Brain microvascular endothelial cell (primary cell): ENCODE data around the gene ISOC2.

Experiments
- DNase-seq: peaks from one replicate; pipeline ENCODE4 v3.0.0-alpha.2; 2020
- H3K27ac ChIP-seq: fragments of 250-450 bp; sonication (Bioruptor Pico); 2 replicates; pipeline ENCODE4 v1.5.1; 2020; ENCODE audit warnings: mild to moderate bottlenecking, moderate library complexity
- H3K27me3 ChIP-seq: fragments of 250-450 bp; sonication (Bioruptor Pico); replicated peaks from 2 replicates; pipeline ENCODE4 v1.5.1; 2020; ENCODE audit warnings: mild to moderate bottlenecking
- H3K36me3 ChIP-seq: fragments of 250-450 bp; sonication (Bioruptor Pico); replicated peaks from 2 replicates; pipeline ENCODE4 v1.5.1; 2020; ENCODE audit warnings: mild to moderate bottlenecking
- H3K4me3 ChIP-seq: 2 replicates; pipeline ENCODE4 v1.5.1; 2011; ENCODE audit warnings: low read depth, mild to moderate bottlenecking, control low read depth, low read length, moderate library complexity
- in situ Hi-C: cut with HindIII; loops from 2 replicates; pipeline ENCODE4 v1.10.0; 2017; ENCODE audit warnings: low sequenced_read_pairs, low pct_ligation_motif_present
- TF ChIP-seq, protein P1 (sequence below): IDR thresholded peaks from 2 replicates; pipeline ENCODE4 v1.5.1; 2011; ENCODE audit warnings: low read depth, mild to moderate bottlenecking, moderate library complexity, low read length, control low read depth, inconsistent platforms; ENCODE audit errors: missing control alignments

ISOC2 gene

DNA sequence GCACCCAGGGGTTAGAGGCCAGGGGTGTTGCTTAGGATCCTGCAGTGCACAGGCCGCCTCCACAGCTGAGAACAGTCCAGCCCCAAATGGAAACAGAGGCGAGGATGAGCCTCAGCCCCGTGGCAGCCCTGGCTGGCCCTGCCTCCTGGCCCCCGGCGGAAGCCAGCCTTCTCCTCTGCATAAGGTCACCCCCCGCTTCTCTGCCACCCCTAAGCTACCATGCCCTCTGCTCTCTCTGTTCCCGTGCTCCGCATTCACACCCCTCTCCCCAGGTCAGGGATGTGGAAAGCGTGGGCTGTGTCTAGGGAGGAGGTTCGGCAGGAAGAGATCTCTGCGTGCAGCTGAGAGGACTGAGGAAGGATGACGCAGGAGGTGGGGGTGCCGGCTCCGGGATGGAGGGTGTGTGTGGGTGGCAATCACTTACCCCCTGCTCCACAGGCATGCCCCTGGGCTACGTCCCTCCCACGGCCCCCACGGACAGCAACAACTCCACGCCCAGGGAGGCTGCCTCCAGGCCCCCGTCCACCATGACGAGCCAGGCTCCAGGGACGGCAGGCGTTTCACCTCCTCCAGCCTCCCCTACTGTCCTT is 32.8 kb upstream of the ISOC2 start:
- TF ChIP-seq, protein P1, sequence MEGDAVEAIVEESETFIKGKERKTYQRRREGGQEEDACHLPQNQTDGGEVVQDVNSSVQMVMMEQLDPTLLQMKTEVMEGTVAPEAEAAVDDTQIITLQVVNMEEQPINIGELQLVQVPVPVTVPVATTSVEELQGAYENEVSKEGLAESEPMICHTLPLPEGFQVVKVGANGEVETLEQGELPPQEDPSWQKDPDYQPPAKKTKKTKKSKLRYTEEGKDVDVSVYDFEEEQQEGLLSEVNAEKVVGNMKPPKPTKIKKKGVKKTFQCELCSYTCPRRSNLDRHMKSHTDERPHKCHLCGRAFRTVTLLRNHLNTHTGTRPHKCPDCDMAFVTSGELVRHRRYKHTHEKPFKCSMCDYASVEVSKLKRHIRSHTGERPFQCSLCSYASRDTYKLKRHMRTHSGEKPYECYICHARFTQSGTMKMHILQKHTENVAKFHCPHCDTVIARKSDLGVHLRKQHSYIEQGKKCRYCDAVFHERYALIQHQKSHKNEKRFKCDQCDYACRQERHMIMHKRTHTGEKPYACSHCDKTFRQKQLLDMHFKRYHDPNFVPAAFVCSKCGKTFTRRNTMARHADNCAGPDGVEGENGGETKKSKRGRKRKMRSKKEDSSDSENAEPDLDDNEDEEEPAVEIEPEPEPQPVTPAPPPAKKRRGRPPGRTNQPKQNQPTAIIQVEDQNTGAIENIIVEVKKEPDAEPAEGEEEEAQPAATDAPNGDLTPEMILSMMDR: no peak
- H3K36me3 ChIP-seq: no peaks in the 10 kb centered on the region
- H3K27ac ChIP-seq: peak overlapping the region; percentile 70
- H3K27me3 ChIP-seq: no peaks in the 10 kb centered on the region
- in situ Hi-C loops: no loop called here
- H3K4me3 ChIP-seq: peak overlapping the region; percentile 53
- DNase-seq: peak; percentile 80

DNA sequence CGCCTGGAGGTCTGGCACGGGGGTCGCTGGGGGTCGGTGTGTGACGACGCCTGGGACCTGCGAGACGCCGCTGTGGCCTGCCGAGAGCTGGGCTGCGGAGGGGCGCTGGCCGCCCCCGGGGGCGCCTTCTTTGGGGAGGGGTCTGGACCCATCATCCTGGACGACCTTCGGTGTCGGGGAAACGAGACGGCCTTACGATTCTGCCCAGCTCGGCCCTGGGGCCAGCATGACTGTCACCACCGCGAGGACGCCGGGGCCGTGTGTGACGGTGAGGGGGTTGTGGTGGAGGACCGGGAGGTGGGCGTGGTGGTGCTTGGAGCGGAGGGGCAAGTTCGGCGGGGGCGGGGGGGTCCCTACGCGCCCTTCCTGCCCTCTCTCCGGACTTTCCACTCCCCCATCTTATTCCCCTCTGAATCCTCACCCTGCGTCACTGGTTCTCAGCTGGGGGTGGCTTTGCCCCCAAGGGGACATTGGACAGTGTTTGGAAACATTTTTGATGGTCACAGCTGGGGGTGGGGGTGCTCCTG is 32.3 kb upstream of the ISOC2 start:
- TF ChIP-seq, protein P1: no peak
- Histone ChIP-seq H3K36me3 (no peaks in the 10 kb centered on the region), H3K4me3 (peak overlapping the region; percentile 53), H3K27me3 (no peaks in the 10 kb centered on the region), H3K27ac (peak overlapping the region; percentile 70)
- in situ Hi-C loops: no loop called here
- no peak for DNase-seq

DNA sequence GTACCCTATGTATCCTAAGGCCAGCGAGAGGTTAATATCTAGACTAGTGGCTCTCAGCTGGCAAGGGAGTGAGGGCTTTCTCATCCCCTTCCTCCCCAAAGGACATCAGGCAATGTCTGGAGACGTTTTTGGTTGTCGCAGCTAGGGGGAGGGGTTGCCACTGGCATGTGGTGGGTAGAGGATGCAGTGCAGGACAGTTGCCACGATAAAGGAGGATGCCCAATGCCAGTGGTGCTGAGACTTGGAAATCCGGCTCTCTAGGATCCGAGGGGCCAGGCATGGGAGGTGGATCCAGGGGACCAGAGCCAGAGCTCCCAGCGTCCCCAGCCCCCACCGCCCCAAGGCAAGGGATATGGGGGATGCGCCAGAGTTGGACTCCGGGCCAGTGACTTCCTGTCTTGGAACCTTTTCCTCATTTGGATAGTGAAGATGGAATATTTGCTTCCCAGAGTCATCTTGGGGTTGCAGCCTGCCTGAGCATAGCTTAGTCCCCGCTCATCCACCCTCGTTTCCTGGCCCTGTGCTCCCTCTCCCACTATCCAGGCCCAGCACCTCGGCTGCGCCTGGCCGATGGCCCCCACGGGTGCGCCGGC is 31.7 kb upstream of the ISOC2 start:
- TF ChIP-seq, protein P1: no peak
- no peak for DNase-seq
- in situ Hi-C loops: no loop called here
- H3K27ac ChIP-seq: peak overlapping the region; percentile 66
- H3K4me3 ChIP-seq: peak overlapping the region; percentile 9
- H3K27me3 ChIP-seq: no peaks in the 10 kb centered on the region
- H3K36me3 ChIP-seq: no peaks in the 10 kb centered on the region

DNA sequence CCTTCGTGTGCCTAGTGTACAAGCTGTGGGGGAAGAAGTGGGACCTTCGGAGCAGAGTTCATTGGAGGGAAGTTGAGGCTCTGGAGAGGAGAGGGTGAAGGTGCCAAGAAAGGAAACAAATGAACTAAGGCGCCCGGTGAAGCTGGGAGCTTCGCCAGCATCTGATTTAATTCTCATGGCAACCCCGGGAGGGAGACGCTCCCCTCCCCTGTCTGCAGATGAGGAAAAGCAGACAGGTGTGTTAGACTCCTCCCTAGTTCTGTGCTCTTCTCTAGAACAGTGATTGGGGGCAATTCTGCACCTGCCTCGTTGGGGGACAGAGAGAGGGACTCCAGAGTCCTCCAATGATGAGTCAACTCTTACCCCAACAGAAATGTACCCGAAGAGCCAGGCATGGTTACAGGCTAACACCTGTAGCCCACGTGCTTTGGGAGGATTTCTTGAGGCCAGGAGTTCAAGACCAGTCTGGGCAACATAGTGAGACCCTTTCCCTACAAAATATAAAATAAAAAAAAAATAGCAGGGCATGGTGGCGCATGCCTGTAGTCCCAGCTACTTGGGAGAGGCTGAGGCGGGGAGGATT is 31.0 kb upstream of the ISOC2 start:
- H3K4me3 ChIP-seq: no peak overlapping the region
- H3K27me3 ChIP-seq: no peaks in the 10 kb centered on the region
- H3K27ac ChIP-seq: no peak overlapping the region
- TF ChIP-seq, protein P1: no peak
- in situ Hi-C loops: no loop called here
- no peaks in the 10 kb centered on the region for H3K36me3 ChIP-seq
- DNase-seq: no peak

DNA sequence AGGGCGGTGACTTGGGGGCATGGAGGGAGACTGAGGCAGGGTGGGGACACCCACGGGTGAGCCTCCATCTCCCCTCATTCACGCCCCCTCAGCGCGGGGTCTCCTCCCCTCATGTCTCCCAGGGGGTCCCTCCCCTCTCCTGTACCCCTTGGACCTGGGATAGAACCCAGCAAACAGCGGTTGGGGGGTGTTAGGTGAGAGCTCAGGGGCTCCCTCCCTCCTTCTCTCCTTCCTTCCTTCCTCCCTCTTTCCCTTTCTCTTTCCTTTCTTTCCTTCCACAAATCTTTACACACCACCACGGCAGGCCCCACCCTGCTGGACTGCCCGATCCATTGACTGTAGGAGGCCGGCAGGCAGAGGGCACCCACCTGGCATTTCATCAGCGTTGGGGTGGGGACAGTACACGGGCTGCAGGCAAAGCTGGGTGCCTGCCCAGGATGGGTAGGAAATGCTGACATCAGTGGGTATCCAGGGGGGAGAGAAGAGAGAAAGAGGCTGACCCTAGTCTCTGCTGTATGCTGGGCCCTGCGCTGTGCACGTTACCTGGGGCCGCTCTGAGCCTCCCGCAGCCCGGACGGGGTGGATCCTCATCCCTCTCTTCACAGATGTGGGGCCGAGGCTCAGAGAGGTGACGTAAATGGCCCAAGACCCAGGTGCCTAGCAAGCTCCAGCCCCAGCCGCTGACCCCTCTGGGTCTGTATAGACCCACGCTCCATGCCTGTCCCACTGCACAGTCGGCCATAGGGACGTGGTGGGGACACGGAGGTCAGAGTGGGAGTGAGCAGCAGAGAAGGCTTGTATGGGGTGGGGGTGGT is 30.3 kb upstream of the ISOC2 start:
- Histone ChIP-seq H3K36me3 (no peaks in the 10 kb centered on the region), H3K27ac (no peak overlapping the region), H3K27me3 (no peaks in the 10 kb centered on the region), H3K4me3 (no peak overlapping the region)
- DNase-seq: no peak
- in situ Hi-C loops: no loop called here
- TF ChIP-seq, protein P1: no peak
